Measurements from ENCODE around the gene SLC8A1. TPM values are rescaled to one million over a fixed set of nuclear protein-coding genes. Genes with fewer than 3 reads are reported as not detected.

The SLC8A1 gene
- total RNA-seq, 2 donors from 2014 or later, result 4.7 to 6.3 TPM

DNA sequence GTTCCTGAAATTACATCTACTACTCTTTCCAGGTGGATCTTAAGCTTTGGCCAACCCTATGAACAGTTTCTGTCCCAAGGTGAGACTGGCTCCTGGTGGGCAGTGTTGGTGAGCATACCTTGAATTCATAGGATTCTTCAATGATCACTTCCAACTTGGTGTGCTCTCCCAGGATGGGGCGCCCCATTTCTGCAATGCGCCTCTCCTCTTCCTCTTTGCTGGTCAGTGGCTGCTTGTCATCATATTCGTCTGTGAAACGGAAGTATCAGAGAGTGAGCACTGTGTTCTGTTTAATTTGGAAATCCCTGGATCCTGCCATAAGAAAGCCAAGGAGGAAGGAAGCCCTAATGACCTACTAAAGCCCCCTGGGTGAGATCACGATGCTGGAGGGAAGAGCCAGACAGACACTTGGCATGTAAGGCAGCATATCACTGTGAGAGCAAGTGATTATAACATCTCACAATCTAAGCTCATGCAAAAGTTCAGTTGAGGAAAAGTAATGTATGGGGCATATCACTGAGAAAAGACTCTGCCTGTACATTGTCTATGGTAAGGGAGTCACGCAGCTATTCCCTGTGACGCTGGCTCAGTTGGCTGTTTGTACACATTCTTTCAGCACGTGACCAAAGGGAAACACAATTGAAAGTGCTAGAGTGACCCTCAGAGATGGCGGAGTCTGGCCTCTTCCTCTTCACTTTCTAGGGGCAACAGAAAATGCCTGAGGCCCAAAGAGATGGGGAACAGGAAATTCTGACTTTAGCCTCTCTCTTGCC, 287.0 kb downstream of the SLC8A1 start:
- Mint-ChIP-seq H3K27ac (no peak overlapping the region), H3K27me3 (ENCODE audit: insufficient read depth) (no peaks in the 10 kb centered on the region), H3K9me3 (no peaks in the 10 kb centered on the region), H3K4me3 (no peak overlapping the region), H3K4me1 (peaks cover 6% of the 10 kb centered on the region), H3K36me3 (ENCODE audit: low read depth) (no peaks in the 10 kb centered on the region)
- 93 to 100% methylated on average over 8 to 9 of the region's 9 CpGs for WGBS, 2 experiments (ENCODE audit: insufficient coverage in 1 of 2, insufficient read length in 1 of 2)
- Histone ChIP-seq H3K27ac (ENCODE audit: low read depth, low read length) (no peak overlapping the region), H3K4me3 (ENCODE audit: low read length) (no peak overlapping the region), H3K9me3 (ENCODE audit: control insufficient read depth, low read length) (no peaks in the 10 kb centered on the region), H3K27me3 (ENCODE audit: control insufficient read depth, insufficient read depth, low read length, poor library complexity, severe bottlenecking) (no peaks in the 10 kb centered on the region), H3K9ac (ENCODE audit: extremely low read depth, low read length, poor library complexity, severe bottlenecking) (no peak overlapping the region), H3K36me3 (ENCODE audit: control insufficient read depth, insufficient read depth, low read length) (no peaks in the 10 kb centered on the region), H3K4me1 (ENCODE audit: control insufficient read depth, insufficient read depth, low read length) (no peaks in the 10 kb centered on the region)
- TF ChIP-seq, protein P1, sequence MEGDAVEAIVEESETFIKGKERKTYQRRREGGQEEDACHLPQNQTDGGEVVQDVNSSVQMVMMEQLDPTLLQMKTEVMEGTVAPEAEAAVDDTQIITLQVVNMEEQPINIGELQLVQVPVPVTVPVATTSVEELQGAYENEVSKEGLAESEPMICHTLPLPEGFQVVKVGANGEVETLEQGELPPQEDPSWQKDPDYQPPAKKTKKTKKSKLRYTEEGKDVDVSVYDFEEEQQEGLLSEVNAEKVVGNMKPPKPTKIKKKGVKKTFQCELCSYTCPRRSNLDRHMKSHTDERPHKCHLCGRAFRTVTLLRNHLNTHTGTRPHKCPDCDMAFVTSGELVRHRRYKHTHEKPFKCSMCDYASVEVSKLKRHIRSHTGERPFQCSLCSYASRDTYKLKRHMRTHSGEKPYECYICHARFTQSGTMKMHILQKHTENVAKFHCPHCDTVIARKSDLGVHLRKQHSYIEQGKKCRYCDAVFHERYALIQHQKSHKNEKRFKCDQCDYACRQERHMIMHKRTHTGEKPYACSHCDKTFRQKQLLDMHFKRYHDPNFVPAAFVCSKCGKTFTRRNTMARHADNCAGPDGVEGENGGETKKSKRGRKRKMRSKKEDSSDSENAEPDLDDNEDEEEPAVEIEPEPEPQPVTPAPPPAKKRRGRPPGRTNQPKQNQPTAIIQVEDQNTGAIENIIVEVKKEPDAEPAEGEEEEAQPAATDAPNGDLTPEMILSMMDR (conservative IDR thresholded peaks at IDR 0.05), result no peak
- DNase-seq, result no peak

DNA sequence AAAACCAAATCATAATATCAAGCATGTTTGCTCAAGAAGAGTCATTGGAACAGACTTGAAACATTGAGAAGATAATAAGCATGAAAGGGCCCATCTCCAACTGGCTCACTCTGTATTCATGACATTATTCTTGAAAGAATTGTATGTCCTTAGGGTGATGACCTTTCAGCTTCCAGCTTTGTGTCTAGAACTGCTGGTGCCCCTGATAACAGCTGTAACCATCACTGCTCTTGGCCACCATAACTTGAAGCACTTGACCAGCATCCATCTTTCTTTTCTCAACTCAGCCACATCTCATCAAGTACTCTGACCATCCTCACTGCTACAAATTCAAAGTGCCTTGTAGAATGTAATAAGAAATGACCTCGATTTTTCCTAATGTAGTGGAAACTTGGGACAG, 289.9 kb downstream of the SLC8A1 start:
- Mint-ChIP-seq H3K36me3 (ENCODE audit: low read depth) (no peaks in the 10 kb centered on the region), H3K27ac (no peak overlapping the region), H3K4me3 (no peak overlapping the region), H3K4me1 (peaks cover 4% of the 10 kb centered on the region), H3K27me3 (ENCODE audit: insufficient read depth) (no peaks in the 10 kb centered on the region), H3K9me3 (no peaks in the 10 kb centered on the region)
- Histone ChIP-seq H3K4me3 (ENCODE audit: low read length) (no peak overlapping the region), H3K27me3 (ENCODE audit: control insufficient read depth, insufficient read depth, low read length, poor library complexity, severe bottlenecking) (no peaks in the 10 kb centered on the region), H3K9me3 (ENCODE audit: control insufficient read depth, low read length) (no peaks in the 10 kb centered on the region), H3K36me3 (ENCODE audit: control insufficient read depth, insufficient read depth, low read length) (no peaks in the 10 kb centered on the region), H3K4me1 (ENCODE audit: control insufficient read depth, insufficient read depth, low read length) (no peaks in the 10 kb centered on the region), H3K9ac (ENCODE audit: extremely low read depth, low read length, poor library complexity, severe bottlenecking) (no peak overlapping the region), H3K27ac (ENCODE audit: low read depth, low read length) (no peak overlapping the region)
- TF ChIP-seq, protein P1 (conservative IDR thresholded peaks at IDR 0.05), result no peak
- 80 to 100% methylated on average over 1 of the region's 1 CpG for WGBS, 2 experiments (ENCODE audit: insufficient coverage in 1 of 2, insufficient read length in 1 of 2)
- DNase-seq, result no peak

DNA sequence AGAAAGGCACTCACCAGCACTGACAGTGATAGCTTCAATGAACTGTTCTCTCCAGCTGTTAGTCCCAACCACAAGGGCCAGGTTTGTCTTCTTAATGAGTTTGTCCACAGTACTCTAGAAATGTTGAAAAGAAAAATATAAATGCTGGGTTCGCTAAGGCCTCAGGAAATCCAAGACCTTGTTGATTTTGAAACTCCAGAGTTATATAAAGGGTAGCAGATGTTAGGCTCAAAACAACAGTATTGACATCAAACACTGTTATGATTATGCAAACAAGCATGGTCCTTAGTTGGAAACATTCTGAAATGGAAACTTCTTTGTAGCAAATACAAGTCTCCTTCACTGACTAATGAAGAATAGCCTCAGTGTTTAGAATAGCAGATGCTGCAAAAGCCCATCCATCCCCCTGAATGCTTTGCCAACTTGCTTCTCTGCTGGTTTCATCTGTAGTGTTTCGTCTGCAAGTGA, 291.1 kb downstream of the SLC8A1 start:
- no peaks in the 10 kb centered on the region for H3K9me3 Mint-ChIP-seq
- no peak overlapping the region for H3K27ac Mint-ChIP-seq
- no peak overlapping the region for H3K4me3 ChIP-seq (ENCODE audit: low read length)
- no peaks in the 10 kb centered on the region for H3K27me3 ChIP-seq (ENCODE audit: control insufficient read depth, insufficient read depth, low read length, poor library complexity, severe bottlenecking)
- H3K4me1 ChIP-seq (ENCODE audit: control insufficient read depth, insufficient read depth, low read length), result no peaks in the 10 kb centered on the region
- H3K4me3 Mint-ChIP-seq, result no peak overlapping the region
- TF ChIP-seq, protein P1 (conservative IDR thresholded peaks at IDR 0.05), result no peak
- no peaks in the 10 kb centered on the region for H3K9me3 ChIP-seq (ENCODE audit: control insufficient read depth, low read length)
- no peak overlapping the region for H3K9ac ChIP-seq (ENCODE audit: extremely low read depth, low read length, poor library complexity, severe bottlenecking)
- WGBS, 2 experiments (ENCODE audit: insufficient coverage in 1 of 2, insufficient read length in 1 of 2), result 97 to 100% methylated on average over 2 of the region's 2 CpGs
- peaks cover 4% of the 10 kb centered on the region for H3K4me1 Mint-ChIP-seq
- no peak overlapping the region for H3K27ac ChIP-seq (ENCODE audit: low read depth, low read length)
- H3K27me3 Mint-ChIP-seq (ENCODE audit: insufficient read depth), result no peaks in the 10 kb centered on the region
- DNase-seq, result no peak
- no peaks in the 10 kb centered on the region for H3K36me3 ChIP-seq (ENCODE audit: control insufficient read depth, insufficient read depth, low read length)
- H3K36me3 Mint-ChIP-seq (ENCODE audit: low read depth), result no peaks in the 10 kb centered on the region
